Mesothelial cell of epicardium (in vitro differentiated cells): ENCODE measurements around the gene GTF3C5. TPM values are rescaled to one million over a fixed set of nuclear protein-coding genes. Genes with fewer than 3 reads are reported as not detected.
"Not testable (repeated sequence)": the region's sequence is repeated elsewhere in the genome, so short reads cannot be mapped to it uniquely, and the experiment has no call there.

Source experiments
- DNase-seq, 2 experiments: peaks; one replicate each; pipeline ENCODE4 v3.0.0; 2021; ENCODE audit warnings: low spot score in 2 of 2; ENCODE audit not compliant: unreplicated experiment in 2 of 2
- H3K27ac Mint-ChIP-seq: 2 replicates; pipeline ENCODE4 v1.8.0; 2021; ENCODE audit warnings: mixed read lengths
- H3K27me3 Mint-ChIP-seq: 2 replicates; pipeline ENCODE4 v1.8.0; 2021; ENCODE audit warnings: low read depth, mixed read lengths
- H3K36me3 Mint-ChIP-seq: 2 replicates; pipeline ENCODE4 v1.8.0; 2021; ENCODE audit warnings: mixed read lengths
- H3K4me1 Mint-ChIP-seq: 2 replicates; pipeline ENCODE4 v1.8.0; 2021; ENCODE audit warnings: mixed read lengths
- H3K4me3 Mint-ChIP-seq: 2 replicates; pipeline ENCODE4 v1.8.0; 2021; ENCODE audit warnings: mild to moderate bottlenecking, moderate library complexity, mixed read lengths
- H3K9me3 Mint-ChIP-seq: 2 replicates; pipeline ENCODE4 v1.8.0; 2021; ENCODE audit warnings: mixed read lengths
- CTCF ChIP-seq: fragments of 200-600 bp; sonication (generic); IDR thresholded peaks from one replicate; pipeline ENCODE4 v1.5.0; 2021; ENCODE audit warnings: antibody characterized with exemption; ENCODE audit not compliant: unreplicated experiment
- total RNA-seq: library from RNA; stranded (reverse); gene quantifications from 3 replicates; pipeline ENCODE4 v1.2.1, GENCODE V29; 2021

The GTF3C5 gene
- total RNA-seq, 1 donor from 2014 or later: 80.0 TPM

- H3K4me3 Mint-ChIP-seq: no peak overlapping the region
- H3K9me3 Mint-ChIP-seq: no peaks in the 10 kb centered on the region
- no peak for DNase-seq
- no peak overlapping the region for H3K27ac Mint-ChIP-seq
- no peaks in the 10 kb centered on the region for H3K36me3 Mint-ChIP-seq
- no peak for TF ChIP-seq CTCF
- H3K27me3 Mint-ChIP-seq: peaks cover 14% of the 10 kb centered on the region
- peaks cover 8% of the 10 kb centered on the region for H3K4me1 Mint-ChIP-seq
These were observed 41.3 kb upstream of the GTF3C5 start for GRCh38 chr9:132989414-132989996.

GRCh38 chr9:132989998-132990557 is 40.7 kb upstream of the GTF3C5 start:
- H3K4me3 Mint-ChIP-seq, H3K9me3 Mint-ChIP-seq, H3K4me1 Mint-ChIP-seq, H3K27ac Mint-ChIP-seq, H3K36me3 Mint-ChIP-seq, DNase-seq: not testable (repeated sequence)
- H3K27me3 Mint-ChIP-seq: peaks cover 14% of the 10 kb centered on the region

- Mint-ChIP-seq H3K36me3 (no peaks in the 10 kb centered on the region), H3K9me3 (no peaks in the 10 kb centered on the region), H3K27ac (no peak overlapping the region), H3K4me3 (no peak overlapping the region), H3K4me1 (peaks cover 10% of the 10 kb centered on the region), H3K27me3 (peaks cover 14% of the 10 kb centered on the region)
- no peak for TF ChIP-seq CTCF
- DNase-seq: no peak
These were observed 40.0 kb upstream of the GTF3C5 start for GRCh38 chr9:132990781-132991180.

- TF ChIP-seq CTCF: no peak
- Mint-ChIP-seq H3K27ac (no peak overlapping the region), H3K36me3 (no peaks in the 10 kb centered on the region), H3K9me3 (no peaks in the 10 kb centered on the region), H3K27me3 (peaks cover 15% of the 10 kb centered on the region), H3K4me3 (no peak overlapping the region), H3K4me1 (peaks cover 10% of the 10 kb centered on the region)
- no peak for DNase-seq
These were observed 39.2 kb upstream of the GTF3C5 start for GRCh38 chr9:132991351-132992300.

- Mint-ChIP-seq H3K4me1 (peaks cover 13% of the 10 kb centered on the region), H3K27me3 (peaks cover 8% of the 10 kb centered on the region), H3K4me3 (no peak overlapping the region), H3K27ac (no peak overlapping the region), H3K36me3 (no peaks in the 10 kb centered on the region), H3K9me3 (no peaks in the 10 kb centered on the region)
- no peak for DNase-seq
- TF ChIP-seq CTCF: no peak
These were observed 37.3 kb upstream of the GTF3C5 start for GRCh38 chr9:132993511-132993939.
